HG02981 (cell line): ENCODE results near the gene MED14.
"Not testable (repeated sequence)": the region's sequence is repeated elsewhere in the genome, so short reads cannot be mapped to it uniquely, and the experiment has no call there.

Source experiments
- ATAC-seq: cut with Tn5 transposase; IDR thresholded peaks from one replicate; pipeline ENCODE4 v1.9.1; 2021; ENCODE audit warnings: mild to moderate bottlenecking, moderate library complexity; ENCODE audit not compliant: unreplicated experiment

Gene MED14

GRCh38 chrX:40732499-40732898, 2.8 kb downstream of the MED14 start:
- ATAC-seq: not testable (repeated sequence)

- no peak for ATAC-seq
Observed at GRCh38 chrX:40729598-40730584, 5.5 kb downstream of the MED14 start.

GRCh38 chrX:40727581-40728252, 7.6 kb downstream of the MED14 start:
- ATAC-seq: no peak

GRCh38 chrX:40727093-40727492, 8.2 kb downstream of the MED14 start:
- ATAC-seq: no peak

- ATAC-seq: no peak
Observed at GRCh38 chrX:40722930-40723329, 12.4 kb downstream of the MED14 start.

GRCh38 chrX:40721489-40722106, 13.7 kb downstream of the MED14 start:
- no peak for ATAC-seq

GRCh38 chrX:40720792-40721191, 14.6 kb downstream of the MED14 start:
- ATAC-seq: no peak

GRCh38 chrX:40720339-40720738, 15.0 kb downstream of the MED14 start:
- ATAC-seq: no peak

GRCh38 chrX:40719731-40720130, 15.6 kb downstream of the MED14 start:
- ATAC-seq: no peak

GRCh38 chrX:40719218-40719617, 16.1 kb downstream of the MED14 start:
- ATAC-seq: no peak

GRCh38 chrX:40709395-40709794, 25.9 kb downstream of the MED14 start:
- ATAC-seq: no peak

GRCh38 chrX:40705658-40706312, 29.6 kb downstream of the MED14 start:
- ATAC-seq: no peak

- ATAC-seq: no peak
Observed at GRCh38 chrX:40700640-40701342, 34.6 kb downstream of the MED14 start.

GRCh38 chrX:40698851-40699250, 36.5 kb downstream of the MED14 start:
- ATAC-seq: no peak

GRCh38 chrX:40694802-40695201, 40.5 kb downstream of the MED14 start:
- ATAC-seq: no peak

- no peak for ATAC-seq
Observed at GRCh38 chrX:40688929-40689328, 46.4 kb downstream of the MED14 start.

- ATAC-seq: no peak
Observed at GRCh38 chrX:40687169-40687568, 48.2 kb downstream of the MED14 start.

- ATAC-seq: no peak
Observed at GRCh38 chrX:40685362-40685918, 49.9 kb downstream of the MED14 start.

- no peak for ATAC-seq
Observed at GRCh38 chrX:40684092-40684491, 51.2 kb downstream of the MED14 start.

GRCh38 chrX:40683245-40683644, 52.1 kb downstream of the MED14 start:
- no peak for ATAC-seq
